Gastrocnemius medialis (tissue), 4 donors: ENCODE results near the gene IQCH. TPM values are rescaled to one million over a fixed set of nuclear protein-coding genes. Genes with fewer than 3 reads are reported as not detected.

Experiments
- ATAC-seq, 2 donors: fragments of 150-250 bp; one replicate each; pipeline ENCODE4 v1.9.1; 2016
- DNase-seq, 2 donors: peaks; one replicate each; pipeline ENCODE4 v3.0.0-alpha.2; 2019
- H3K27ac ChIP-seq, 4 donors: fragments of 200-600 bp; sonication (generic); 1 replicate in 1 of 4; 2 replicates in 3 of 4; pipeline ENCODE4 v1.5.1; 2016 to 2018; ENCODE audit warnings: mild to moderate bottlenecking in 2 of 4, moderate library complexity in 1 of 4
- H3K27me3 ChIP-seq, 3 donors: fragments of 200-600 bp; sonication (generic) in 2 of 3; 1 replicate in 1 of 3; 2 replicates in 2 of 3; pipeline versions ENCODE4 v1.5.1 to v1.6.0; 2016 to 2019; ENCODE audit warnings: mild to moderate bottlenecking in 1 of 3, moderate library complexity in 1 of 3
- H3K36me3 ChIP-seq, 2 donors: fragments of 200-600 bp; sonication (generic) in 1 of 2; one replicate each; pipeline ENCODE4 v1.5.1; 2017 to 2018
- H3K4me1 ChIP-seq, 2 donors: fragments of 200-600 bp; sonication (generic) in 1 of 2; one replicate each; pipeline ENCODE4 v1.5.1; 2016 to 2017; ENCODE audit warnings: mild to moderate bottlenecking in 2 of 2
- H3K4me3 ChIP-seq, 4 donors: fragments of 200-600 bp; sonication (generic) in 3 of 4; 1 replicate in 1 of 4; 2 replicates in 3 of 4; pipeline ENCODE4 v1.5.1; 2016 to 2019; ENCODE audit warnings: mild to moderate bottlenecking in 2 of 4
- H3K9me3 ChIP-seq, 3 donors: fragments of 200-600 bp; sonication (generic) in 2 of 3; 1 replicate in 1 of 3; 2 replicates in 2 of 3; pipeline ENCODE4 v1.5.1; 2016 to 2019
- CTCF ChIP-seq, 5 experiments: fragments of 450-650 bp in 3 of 5; fragments of 200-600 bp in 2 of 5; sonication (generic) in 2 of 5; IDR thresholded peaks in 4 of 5; conservative IDR thresholded peaks in 1 of 5; 1 replicate in 4 of 5; 2 replicates in 1 of 5; pipeline ENCODE4 v1.5.1; 2016 to 2019; ENCODE audit warnings: antibody characterized with exemption in 5 of 5, mild to moderate bottlenecking in 3 of 5, moderate library complexity in 3 of 5
- POLR2A ChIP-seq, 2 donors: fragments of 450-650 bp; IDR thresholded peaks; one replicate each; pipeline ENCODE4 v1.6.1; 2017; ENCODE audit warnings: antibody characterized with exemption in 2 of 2, mild to moderate bottlenecking in 2 of 2, moderate library complexity in 2 of 2
- in situ Hi-C, 4 donors: fragments of 200-750 bp; cut with MboI; loops; one replicate each; pipeline versions ENCODE4 v1.15.0 to v1.8.0; 2017; ENCODE audit warnings: low sequenced_read_pairs in 4 of 4
- intact Hi-C: fragments of 100-400 bp; cut with DNase I; formaldehyde crosslinking; loops from one replicate; pipeline ENCODE4 v1.15.1; 2023; ENCODE audit warnings: low total_unique reads
- total RNA-seq, 4 donors: library from RNA; depleted of rRNA; stranded (reverse); fragments of >200 nt; gene quantifications; one replicate each; pipeline versions ENCODE4 v1.1.0 to v1.2.3, GENCODE V29; 2016

The IQCH gene
- total RNA-seq, 4 donors from 2014 or later, result 0.07 to 0.65 (median 0.32) TPM

GRCh38 chr15:67521029-67521782 is 266.6 kb downstream of the IQCH start, which contains the start of gene C15orf61:
Gene C15orf61 (plus strand): TSS chr15:67521131. CDS start chr15:67521249, 118 bp downstream.
- ATAC-seq (peak; percentile 75 to 77), DNase-seq (peak; percentile 90 to 94)
- Histone ChIP-seq H3K27ac (peak within 1 kb of the TSS; percentile 99 to 100 (median 99)), H3K9me3 (no peaks in the 10 kb centered on the region), H3K36me3 (peaks cover 0 to 16% of the 10 kb centered on the region in 2 donors), H3K27me3 (no peaks in the 10 kb centered on the region), H3K4me3 (peak within 1 kb of the TSS; percentile 83 to 94 (median 91)), H3K4me1 (peaks cover 28 to 42% of the 10 kb centered on the region in 2 donors)
- in situ Hi-C loops, result loop anchor here in 1 of 4 donors (5.0 kb wide), 1 partner anchor 316 kb away; no protein-coding TSS in a partner anchor
- intact Hi-C loops, result loop anchor here (1.0 to 5.0 kb wide), 3 partner anchors 22 to 454 kb away; partner anchors contain the start of genes MAP2K5, RNU6-1 and SMAD3
- TF ChIP-seq POLR2A (IDR thresholded peaks at IDR 0.05) (peak; percentile 95 to 97), CTCF (IDR thresholded peaks at IDR 0.05 in 4 of 5, conservative IDR thresholded peaks at IDR 0.05 in 1 of 5) (no peak)

GRCh38 chr15:67521783-67522568 is 267.4 kb downstream of the IQCH start:
- H3K4me3 ChIP-seq, result peak overlapping the region; percentile 83 to 94 (median 91)
- H3K4me1 ChIP-seq, result peaks cover 32 to 48% of the 10 kb centered on the region in 2 donors
- TF ChIP-seq POLR2A (IDR thresholded peaks at IDR 0.05) (peak in 1 of 2 donors; percentile 6), CTCF (IDR thresholded peaks at IDR 0.05 in 4 of 5, conservative IDR thresholded peaks at IDR 0.05 in 1 of 5) (no peak)
- H3K27ac ChIP-seq, result peak overlapping the region; percentile 99 to 100 (median 99)
- intact Hi-C loops, result loop anchor here (1.0 to 5.0 kb wide), 3 partner anchors 21 to 455 kb away; partner anchors contain the start of genes MAP2K5, RNU6-1 and SMAD3
- in situ Hi-C loops, result loop anchor here in 1 of 4 donors (5.0 kb wide), 1 partner anchor 315 kb away; no protein-coding TSS in a partner anchor
- H3K36me3 ChIP-seq, result peaks cover 0 to 9% of the 10 kb centered on the region in 2 donors
- no peaks in the 10 kb centered on the region for H3K27me3 ChIP-seq
- no peaks in the 10 kb centered on the region for H3K9me3 ChIP-seq
- DNase-seq (peak in 1 of 2 donors; percentile 28), ATAC-seq (peak; percentile 52 to 63)

GRCh38 chr15:67523330-67523729 is 268.7 kb downstream of the IQCH start:
- Histone ChIP-seq H3K4me3 (peak overlapping the region; percentile 83 to 94 (median 91)), H3K36me3 (peaks cover 0 to 8% of the 10 kb centered on the region in 2 donors), H3K9me3 (no peaks in the 10 kb centered on the region), H3K27ac (peak overlapping the region; percentile 99 to 100 (median 99)), H3K27me3 (no peaks in the 10 kb centered on the region), H3K4me1 (peaks cover 46 to 62% of the 10 kb centered on the region in 2 donors)
- intact Hi-C loops, result loop anchor here (5.0 kb wide), 1 partner anchor 456 kb away; the partner anchor contains the start of gene SMAD3
- no peak for ATAC-seq
- in situ Hi-C loops, result loop anchor here in 1 of 4 donors (5.0 kb wide), 1 partner anchor 314 kb away; no protein-coding TSS in a partner anchor
- no peak for DNase-seq
- TF ChIP-seq POLR2A (IDR thresholded peaks at IDR 0.05) (no peak), CTCF (IDR thresholded peaks at IDR 0.05 in 4 of 5, conservative IDR thresholded peaks at IDR 0.05 in 1 of 5) (no peak)

- peaks cover 0 to 8% of the 10 kb centered on the region in 2 donors for H3K36me3 ChIP-seq
- in situ Hi-C loops, result loop anchor here in 1 of 4 donors (5.0 kb wide), 1 partner anchor 313 kb away; no protein-coding TSS in a partner anchor
- TF ChIP-seq CTCF (IDR thresholded peaks at IDR 0.05 in 4 of 5, conservative IDR thresholded peaks at IDR 0.05 in 1 of 5) (no peak), POLR2A (IDR thresholded peaks at IDR 0.05) (no peak)
- no peaks in the 10 kb centered on the region for H3K9me3 ChIP-seq
- H3K4me3 ChIP-seq, result no peak overlapping the region
- DNase-seq (no peak), ATAC-seq (no peak)
- intact Hi-C loops, result loop anchor here (5.0 kb wide), 1 partner anchor 457 kb away; the partner anchor contains the start of gene SMAD3
- peak overlapping the region; percentile 99 to 100 (median 99) for H3K27ac ChIP-seq
- peaks cover 52 to 71% of the 10 kb centered on the region in 2 donors for H3K4me1 ChIP-seq
- no peaks in the 10 kb centered on the region for H3K27me3 ChIP-seq
Measured at GRCh38 chr15:67524235-67524634, 269.6 kb downstream of the IQCH start.
